Measurements from ENCODE around the gene PDZRN4. TPM values are rescaled to one million over a fixed set of nuclear protein-coding genes. Genes with fewer than 3 reads are reported as not detected.

The PDZRN4 gene
- total RNA-seq, 4 donors from 2014 or later, result 22.8 to 197 (median 176) TPM

DNA sequence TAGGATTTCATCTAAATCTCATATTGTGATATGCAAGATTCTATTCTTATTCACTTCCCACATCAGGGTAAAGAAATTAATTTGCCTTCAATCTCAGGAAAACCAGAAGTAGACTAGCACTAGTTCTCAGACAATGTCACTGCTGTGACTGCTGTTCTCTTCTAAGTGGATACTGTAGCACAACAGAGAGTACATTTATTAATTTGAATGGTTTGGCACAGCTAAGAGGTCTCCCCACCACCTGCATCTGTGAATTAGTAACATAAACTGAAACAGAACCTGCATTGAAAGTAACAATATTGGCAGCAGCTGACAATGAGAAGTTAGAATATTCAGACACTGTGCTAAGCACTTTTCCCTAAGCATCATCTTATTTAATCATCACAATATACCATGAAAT lies 253.1 kb downstream of the PDZRN4 start:
- no peaks in the 10 kb centered on the region for H3K36me3 ChIP-seq
- no peak overlapping the region for H3K27ac ChIP-seq
- H3K27me3 ChIP-seq, result no peaks in the 10 kb centered on the region
- H3K9me3 ChIP-seq, result no peaks in the 10 kb centered on the region
- TF ChIP-seq, protein P1, sequence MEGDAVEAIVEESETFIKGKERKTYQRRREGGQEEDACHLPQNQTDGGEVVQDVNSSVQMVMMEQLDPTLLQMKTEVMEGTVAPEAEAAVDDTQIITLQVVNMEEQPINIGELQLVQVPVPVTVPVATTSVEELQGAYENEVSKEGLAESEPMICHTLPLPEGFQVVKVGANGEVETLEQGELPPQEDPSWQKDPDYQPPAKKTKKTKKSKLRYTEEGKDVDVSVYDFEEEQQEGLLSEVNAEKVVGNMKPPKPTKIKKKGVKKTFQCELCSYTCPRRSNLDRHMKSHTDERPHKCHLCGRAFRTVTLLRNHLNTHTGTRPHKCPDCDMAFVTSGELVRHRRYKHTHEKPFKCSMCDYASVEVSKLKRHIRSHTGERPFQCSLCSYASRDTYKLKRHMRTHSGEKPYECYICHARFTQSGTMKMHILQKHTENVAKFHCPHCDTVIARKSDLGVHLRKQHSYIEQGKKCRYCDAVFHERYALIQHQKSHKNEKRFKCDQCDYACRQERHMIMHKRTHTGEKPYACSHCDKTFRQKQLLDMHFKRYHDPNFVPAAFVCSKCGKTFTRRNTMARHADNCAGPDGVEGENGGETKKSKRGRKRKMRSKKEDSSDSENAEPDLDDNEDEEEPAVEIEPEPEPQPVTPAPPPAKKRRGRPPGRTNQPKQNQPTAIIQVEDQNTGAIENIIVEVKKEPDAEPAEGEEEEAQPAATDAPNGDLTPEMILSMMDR (IDR thresholded peaks at IDR 0.05), result no peak
- TF ChIP-seq EP300 (IDR thresholded peaks at IDR 0.05), result no peak
- no peak for TF ChIP-seq POLR2A (IDR thresholded peaks at IDR 0.05)
- no peak overlapping the region for H3K4me3 ChIP-seq
- DNase-seq (ENCODE audit: low spot score in 2 of 2), result no peak
- H3K4me1 ChIP-seq, result no peaks in the 10 kb centered on the region

DNA sequence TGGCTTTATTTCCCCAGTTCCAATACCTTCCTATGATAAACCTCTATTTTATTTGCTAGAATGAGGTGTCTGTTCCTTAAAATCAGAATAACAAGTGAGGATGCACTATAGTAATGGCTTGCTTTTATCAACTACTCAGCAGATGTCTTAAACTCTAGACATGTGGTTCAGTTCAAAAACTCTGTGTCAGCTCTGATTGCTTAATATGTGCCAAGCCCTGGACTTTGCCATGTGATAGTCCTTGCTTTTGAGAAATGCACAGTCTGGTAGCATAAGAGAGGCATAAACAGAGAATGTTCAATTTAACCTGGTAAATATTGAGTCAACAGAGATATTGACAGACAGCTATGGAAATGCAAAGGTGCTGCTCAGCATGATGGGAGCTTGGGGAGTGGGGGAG lies 254.8 kb downstream of the PDZRN4 start:
- TF ChIP-seq EP300 (IDR thresholded peaks at IDR 0.05), result no peak
- no peak for TF ChIP-seq POLR2A (IDR thresholded peaks at IDR 0.05)
- TF ChIP-seq, protein P1 (IDR thresholded peaks at IDR 0.05), result no peak
- Histone ChIP-seq H3K27ac (no peak overlapping the region), H3K36me3 (no peaks in the 10 kb centered on the region), H3K27me3 (no peaks in the 10 kb centered on the region), H3K9me3 (no peaks in the 10 kb centered on the region), H3K4me1 (no peaks in the 10 kb centered on the region), H3K4me3 (no peak overlapping the region)
- no peak for DNase-seq (ENCODE audit: low spot score in 2 of 2)

DNA sequence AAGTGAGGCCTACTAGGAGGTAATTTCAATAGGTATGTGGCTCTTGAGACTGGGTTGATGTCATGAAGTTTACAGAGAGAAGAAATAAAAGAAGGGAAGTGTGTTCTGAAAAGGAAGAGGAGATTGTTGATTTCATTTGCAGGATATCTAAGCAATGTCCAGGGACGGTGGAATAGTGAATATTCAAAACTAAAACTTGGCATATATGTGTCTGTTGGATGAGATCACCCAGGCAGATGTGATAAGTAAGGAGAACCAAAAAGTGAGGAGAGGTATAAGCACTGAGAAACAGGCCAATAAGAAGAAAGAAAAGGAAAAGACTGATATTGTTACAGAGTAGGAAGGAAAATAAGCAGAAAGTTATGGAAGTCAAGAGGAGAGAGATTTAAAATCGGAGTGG lies 255.6 kb downstream of the PDZRN4 start:
- no peak overlapping the region for H3K4me3 ChIP-seq
- H3K9me3 ChIP-seq, result no peaks in the 10 kb centered on the region
- no peak for DNase-seq (ENCODE audit: low spot score in 2 of 2)
- H3K36me3 ChIP-seq, result no peaks in the 10 kb centered on the region
- H3K27me3 ChIP-seq, result no peaks in the 10 kb centered on the region
- WGBS, 2 donors, result 44 to 62% methylated on average over 2 of the region's 2 CpGs
- no peaks in the 10 kb centered on the region for H3K4me1 ChIP-seq
- no peak for TF ChIP-seq POLR2A (IDR thresholded peaks at IDR 0.05)
- no peak overlapping the region for H3K27ac ChIP-seq

DNA sequence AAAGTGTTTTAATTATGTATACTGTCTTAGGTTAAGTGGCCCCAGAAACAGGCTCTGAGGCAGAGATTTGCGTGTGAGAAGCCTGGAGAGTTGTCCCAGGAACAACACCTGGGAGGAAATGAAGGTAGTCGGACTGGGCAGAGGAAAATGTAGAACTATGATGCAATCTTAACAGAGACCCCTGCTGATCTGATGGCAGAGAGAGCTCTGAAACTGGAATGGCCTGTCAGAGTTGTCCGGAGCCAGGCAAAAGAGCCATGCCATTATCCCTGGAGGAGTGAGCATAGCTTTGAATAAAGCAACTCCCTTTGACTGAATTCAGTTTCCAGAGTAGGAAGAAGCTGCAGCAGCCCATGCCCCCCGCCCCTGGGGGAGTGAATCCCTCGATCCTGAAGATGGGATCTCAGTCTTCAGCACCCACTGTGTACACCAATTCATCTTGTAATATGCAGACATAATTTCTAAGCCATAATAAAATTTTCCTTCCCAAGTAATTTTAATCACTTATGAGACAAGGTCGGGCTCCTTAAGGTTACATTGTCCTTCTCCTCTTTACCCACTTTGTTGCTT lies 264.8 kb downstream of the PDZRN4 start:
- 55 to 72% methylated on average over 6 of the region's 6 CpGs for WGBS, 2 donors
- Histone ChIP-seq H3K9me3 (no peaks in the 10 kb centered on the region), H3K4me1 (no peaks in the 10 kb centered on the region), H3K4me3 (no peak overlapping the region), H3K27me3 (no peaks in the 10 kb centered on the region), H3K27ac (no peak overlapping the region), H3K36me3 (no peaks in the 10 kb centered on the region)
- no peak for TF ChIP-seq EP300 (IDR thresholded peaks at IDR 0.05)
- TF ChIP-seq, protein P1 (IDR thresholded peaks at IDR 0.05), result no peak
- no peak for TF ChIP-seq POLR2A (IDR thresholded peaks at IDR 0.05)
- no peak for DNase-seq (ENCODE audit: low spot score in 2 of 2)

DNA sequence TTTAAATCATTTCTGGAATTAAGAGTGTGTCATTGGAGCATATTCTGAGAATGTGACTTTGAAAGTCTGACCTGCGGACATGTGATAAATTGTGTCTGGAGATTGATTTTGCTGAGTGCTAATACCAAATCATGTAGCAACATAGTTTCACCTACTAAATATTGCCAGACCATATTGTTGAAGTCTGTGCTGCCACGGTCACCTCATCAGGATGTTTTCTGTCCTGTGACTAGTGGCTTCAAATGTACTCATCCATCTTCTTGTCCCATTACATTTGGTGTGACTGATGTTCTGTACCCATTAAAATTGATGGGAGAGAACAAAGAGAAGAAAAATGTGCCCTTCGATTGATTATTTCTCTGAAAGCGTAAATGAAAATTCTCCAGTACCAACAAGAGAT lies 265.3 kb downstream of the PDZRN4 start:
- Histone ChIP-seq H3K4me1 (peaks cover 0 to 3% (median 0%) of the 10 kb centered on the region in 4 donors), H3K27me3 (no peaks in the 10 kb centered on the region), H3K4me3 (no peak overlapping the region), H3K9me3 (no peaks in the 10 kb centered on the region), H3K27ac (no peak overlapping the region), H3K36me3 (no peaks in the 10 kb centered on the region)
- TF ChIP-seq, protein P1 (IDR thresholded peaks at IDR 0.05), result no peak
- TF ChIP-seq POLR2A (IDR thresholded peaks at IDR 0.05) (no peak), EP300 (IDR thresholded peaks at IDR 0.05) (no peak)
- WGBS, 2 donors, result 89 to 94% methylated on average over 4 of the region's 4 CpGs
- DNase-seq (ENCODE audit: low spot score in 2 of 2), result no peak

All from tibial nerve (tissue), 4 donors.